Cardiac fibroblast (primary cell): Measurements from ENCODE around the gene ELAC2.

Experiments used
- DNase-seq, 2 donors: peaks; one replicate each; pipeline versions ENCODE4 v3.0.0 to v3.0.0-alpha.2; 2010; ENCODE audit warnings: low read depth in 2 of 2
- H3K4me3 ChIP-seq, 2 donors: replicated peaks in 1 of 2; 1 replicate in 1 of 2; 2 replicates in 1 of 2; pipeline ENCODE4 v1.5.1; 2011; ENCODE audit warnings: low read depth in 2 of 2, low read length in 2 of 2, mild to moderate bottlenecking in 2 of 2, moderate library complexity in 1 of 2
- CTCF ChIP-seq: IDR thresholded peaks from one replicate; pipeline ENCODE4 v1.5.1; 2011; ENCODE audit warnings: low read depth, mild to moderate bottlenecking, low read length, inconsistent platforms

Gene ELAC2

GRCh38 chr17:12953156-12953555, 64.7 kb downstream of the ELAC2 start:
- no peak for TF ChIP-seq CTCF
- DNase-seq = no peak
- no peak overlapping the region for H3K4me3 ChIP-seq

- DNase-seq = no peak
- TF ChIP-seq CTCF = no peak
These were observed 65.8 kb downstream of the ELAC2 start for GRCh38 chr17:12952012-12952411.

GRCh38 chr17:12947047-12947446, 70.8 kb downstream of the ELAC2 start:
- no peak for TF ChIP-seq CTCF
- H3K4me3 ChIP-seq = no peak overlapping the region
- DNase-seq = no peak

More at GRCh38 chr17:12952012-12952411, 65.8 kb downstream of the ELAC2 start:
- no peak overlapping the region for H3K4me3 ChIP-seq
